K562 (cell line): ENCODE results near the gene GNPTAB.

Experiments
- ZNF707 ChIP-seq: fragments of 250-450 bp; sonication (Bioruptor Pico); conservative IDR thresholded peaks from 2 replicates; pipeline ENCODE4 v1.8.0; 2022; ENCODE audit warnings: inconsistent platforms, mild to moderate bottlenecking, moderate library complexity
- ZNF77 ChIP-seq: fragments of 250-450 bp; sonication (Bioruptor Pico); IDR thresholded peaks from 2 replicates; pipeline ENCODE4 v1.5.0; 2020

DNA sequence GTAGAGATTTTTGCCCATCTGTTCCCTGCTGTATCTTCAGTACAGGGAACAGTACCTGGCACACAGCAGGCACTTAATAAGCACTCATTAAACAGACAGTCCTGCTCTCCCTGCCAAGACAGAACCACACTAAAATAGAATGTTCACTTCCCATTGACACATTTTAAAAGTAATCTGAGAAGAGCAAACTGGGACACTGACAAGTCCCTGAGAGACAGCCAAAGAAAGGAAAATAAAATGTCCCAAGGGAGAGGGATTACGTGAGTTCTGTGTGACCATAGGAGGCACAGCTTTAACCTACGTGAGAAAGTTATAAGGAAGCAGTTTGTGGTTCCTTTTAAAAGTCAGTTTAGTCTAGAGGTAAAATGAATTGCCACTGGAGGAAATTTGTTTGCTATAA lies 47.6 kb downstream of the GNPTAB start:
- TF ChIP-seq ZNF707 (no peak), ZNF77 (no peak)
